GM18951 (cell line): ENCODE measurements around the gene CHRM4.
"Not testable (repeated sequence)": the region's sequence is repeated elsewhere in the genome, so short reads cannot be mapped to it uniquely, and the experiment has no call there.

Experiments used
- POLR2A ChIP-seq: IDR thresholded peaks from 4 replicates; pipeline ENCODE4 v1.6.1; 2011; ENCODE audit warnings: mild to moderate bottlenecking; ENCODE audit not compliant: insufficient read length, insufficient read depth; ENCODE audit errors: extremely low read depth
- in situ Hi-C: fragments of 300-500 bp; cut with MboI; formaldehyde crosslinking; loops from one replicate; pipeline ENCODE4 v1.12.0; 2022; ENCODE audit warnings: low sequenced_read_pairs, mixed read lengths, inconsistent platforms; ENCODE audit not compliant: unreplicated experiment

CHRM4 gene

GRCh38 chr11:46375392-46376101 lies 16.0 kb downstream of the CHRM4 start:
- TF ChIP-seq POLR2A, result no peak
- in situ Hi-C loops, result no loop called here

- no peak for TF ChIP-seq POLR2A
- in situ Hi-C loops, result no loop called here
Measured at GRCh38 chr11:46374815-46375214, 16.8 kb downstream of the CHRM4 start.

DNA sequence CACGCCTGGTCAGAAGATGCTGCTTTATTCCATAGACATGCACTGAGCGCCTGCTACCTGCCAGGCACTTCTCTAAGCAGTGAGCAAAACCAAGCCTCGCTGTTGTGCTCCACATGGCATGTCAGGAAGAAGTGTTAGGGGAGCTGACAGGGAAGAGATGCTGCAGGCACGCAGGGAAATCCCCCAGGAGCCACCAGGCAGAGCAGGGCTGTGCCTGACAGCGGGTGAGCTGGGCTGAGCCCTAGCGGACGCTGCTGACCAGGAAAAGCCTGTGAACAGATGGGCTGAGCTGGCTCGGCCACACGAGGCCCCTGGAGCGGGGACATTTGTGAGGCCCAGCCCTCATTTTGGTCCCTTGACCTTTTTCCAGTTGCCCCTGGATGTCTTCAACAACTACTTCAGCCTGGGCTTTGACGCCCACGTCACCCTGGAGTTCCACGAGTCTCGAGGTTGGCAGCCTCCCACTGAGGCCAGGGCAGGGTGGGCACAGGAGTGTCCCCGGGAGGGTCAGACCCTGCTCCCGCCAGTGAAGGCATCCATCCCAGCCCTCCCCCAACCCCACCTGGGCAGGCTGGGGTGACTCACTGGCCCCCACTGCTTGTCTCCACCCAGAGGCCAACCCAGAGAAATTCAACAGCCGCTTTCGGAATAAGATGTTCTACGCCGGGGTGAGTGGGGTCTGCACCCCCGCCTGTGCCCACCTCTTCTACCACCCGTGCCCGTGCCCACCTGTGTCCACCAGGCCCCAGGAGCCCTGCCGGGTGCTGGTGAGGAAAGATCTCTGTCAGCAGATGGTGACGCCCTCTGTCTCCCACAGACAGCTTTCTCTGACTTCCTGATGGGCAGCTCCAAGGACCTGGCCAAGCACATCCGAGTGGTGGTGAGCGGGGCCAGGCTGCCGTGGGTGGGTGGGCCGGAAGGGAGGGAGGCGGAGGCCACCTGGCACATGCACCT lies 17.5 kb downstream of the CHRM4 start:
- in situ Hi-C loops, result no loop called here
- no peak for TF ChIP-seq POLR2A

GRCh38 chr11:46372501-46372900 lies 19.1 kb downstream of the CHRM4 start:
- in situ Hi-C loops, result not testable (repeated sequence)

DNA sequence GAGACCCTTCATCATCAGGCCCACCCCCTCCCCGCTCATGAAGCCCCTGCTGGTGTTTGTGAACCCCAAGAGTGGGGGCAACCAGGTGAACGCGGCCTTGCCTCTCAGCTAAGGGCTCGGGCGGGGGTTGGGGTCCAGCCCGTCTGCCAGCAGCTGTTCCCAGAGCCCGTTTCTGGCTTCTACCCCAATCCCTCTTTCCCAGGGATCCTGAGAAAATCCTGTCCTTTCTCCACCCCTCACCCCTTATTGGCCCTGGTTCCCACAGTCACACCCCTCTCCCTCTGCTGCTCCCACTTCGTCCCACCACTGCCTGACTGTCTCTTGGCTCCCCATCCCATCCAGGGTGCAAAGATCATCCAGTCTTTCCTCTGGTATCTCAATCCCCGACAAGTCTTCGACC lies 19.5 kb downstream of the CHRM4 start:
- in situ Hi-C loops, result no loop called here
- no peak for TF ChIP-seq POLR2A

DNA sequence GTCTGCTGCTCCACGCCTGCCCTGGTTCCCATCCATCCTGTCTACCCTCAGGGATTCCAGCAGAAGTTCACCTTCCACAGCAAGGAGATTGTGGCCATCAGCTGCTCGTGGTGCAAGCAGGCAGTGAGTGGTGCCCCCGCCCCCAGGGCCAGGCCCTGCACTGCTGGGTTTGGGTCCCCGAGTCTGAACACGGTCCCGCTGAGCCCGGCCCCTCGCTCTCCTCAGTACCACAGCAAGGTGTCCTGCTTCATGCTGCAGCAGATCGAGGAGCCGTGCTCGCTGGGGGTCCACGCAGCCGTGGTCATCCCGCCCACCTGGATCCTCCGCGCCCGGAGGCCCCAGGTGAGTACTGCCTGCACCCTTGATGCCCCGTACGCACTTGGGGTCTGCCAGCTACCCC lies 20.3 kb downstream of the CHRM4 start:
- in situ Hi-C loops, result not testable (repeated sequence)

DNA sequence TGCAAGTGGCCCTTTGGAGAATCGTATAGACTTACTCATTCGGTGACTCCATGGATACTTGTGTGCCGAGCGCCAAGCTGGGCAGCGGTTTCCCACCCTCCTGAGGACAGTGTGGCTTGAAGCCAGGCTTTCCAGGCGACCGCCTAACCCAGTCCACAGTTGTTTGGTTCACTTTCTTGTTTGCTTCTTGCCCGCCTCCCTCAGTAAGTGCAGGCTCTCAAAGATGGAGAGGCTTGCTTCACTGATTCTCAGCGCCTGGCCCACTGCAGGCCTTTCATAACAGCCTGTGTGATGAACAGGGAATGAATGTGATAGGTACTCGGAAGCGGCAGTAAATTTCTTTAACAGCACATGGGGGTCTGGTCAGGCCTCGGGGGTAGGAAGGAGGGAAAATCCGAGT lies 21.3 kb downstream of the CHRM4 start:
- in situ Hi-C loops, result no loop called here
- no peak for TF ChIP-seq POLR2A

GRCh38 chr11:46369458-46370152 lies 22.0 kb downstream of the CHRM4 start:
- in situ Hi-C loops, result no loop called here
- no peak for TF ChIP-seq POLR2A

DNA sequence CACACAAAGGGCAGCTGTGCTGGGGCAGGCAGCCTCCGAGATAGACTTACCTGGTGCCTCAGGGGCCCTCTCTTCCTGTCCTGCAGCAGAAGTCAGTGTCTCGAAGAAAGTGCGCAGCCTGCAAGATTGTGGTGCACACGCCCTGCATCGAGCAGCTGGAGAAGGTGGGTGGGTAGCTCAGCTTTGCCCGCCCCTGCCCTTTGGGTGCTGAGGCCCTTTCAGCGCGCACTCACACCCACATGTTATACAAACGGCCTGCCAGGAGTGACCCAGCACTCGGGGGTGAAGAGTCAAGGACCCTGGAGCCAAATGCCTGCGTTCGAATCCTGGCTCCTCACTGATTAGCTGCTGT lies 23.7 kb downstream of the CHRM4 start:
- TF ChIP-seq POLR2A, result no peak
- in situ Hi-C loops, result no loop called here

DNA sequence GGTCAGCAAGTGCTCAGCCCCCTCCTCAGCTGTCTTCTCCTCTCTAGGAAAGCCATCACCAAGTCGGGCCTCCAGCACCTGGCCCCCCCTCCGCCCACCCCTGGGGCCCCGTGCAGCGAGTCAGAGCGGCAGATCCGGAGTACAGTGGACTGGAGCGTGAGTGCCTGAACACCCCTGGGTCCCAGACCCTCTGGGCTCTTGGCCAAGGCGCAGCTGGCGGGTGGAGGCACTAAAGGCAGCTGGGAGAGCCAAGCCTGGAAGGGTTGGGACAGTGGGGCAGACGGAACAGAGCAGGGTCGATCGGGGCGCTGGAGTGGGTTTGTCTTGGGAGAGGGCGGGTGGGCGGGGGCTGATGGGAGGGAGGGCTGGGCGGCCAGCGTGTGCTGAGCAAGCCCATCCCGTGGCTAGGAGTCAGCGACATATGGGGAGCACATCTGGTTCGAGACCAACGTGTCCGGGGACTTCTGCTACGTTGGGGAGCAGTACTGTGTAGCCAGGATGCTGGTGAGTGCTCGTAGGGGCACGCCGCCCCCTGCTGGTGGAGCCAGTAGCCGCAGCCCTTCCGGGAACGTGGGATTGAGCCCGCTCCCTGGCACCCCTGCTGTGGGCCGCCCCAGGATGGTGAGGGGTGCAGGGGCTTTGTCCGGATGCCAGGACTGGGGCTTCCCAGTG lies 24.2 kb downstream of the CHRM4 start:
- TF ChIP-seq POLR2A, result no peak

GRCh38 chr11:46366661-46367161 lies 24.9 kb downstream of the CHRM4 start:
- in situ Hi-C loops, result no loop called here
- TF ChIP-seq POLR2A, result no peak

More for the DNA sequence above, 24.2 kb downstream of the CHRM4 start:
- in situ Hi-C loops, result no loop called here

DNA sequence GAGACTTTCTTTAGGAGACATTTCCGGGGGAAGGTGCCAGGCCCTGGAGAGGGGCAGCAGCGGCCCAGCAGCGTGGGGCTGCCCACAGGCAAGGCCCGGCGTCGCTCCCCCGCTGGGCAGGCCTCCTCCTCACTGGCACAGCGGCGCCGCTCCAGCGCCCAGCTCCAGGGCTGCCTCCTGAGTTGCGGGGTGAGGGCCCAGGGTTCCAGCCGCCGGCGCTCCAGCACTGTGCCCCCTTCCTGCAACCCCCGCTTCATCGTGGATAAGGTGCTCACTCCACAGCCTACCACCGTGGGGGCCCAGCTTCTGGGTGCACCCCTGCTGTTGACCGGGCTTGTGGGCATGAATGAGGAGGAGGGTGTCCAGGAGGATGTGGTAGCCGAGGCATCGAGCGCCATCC lies 25.3 kb downstream of the CHRM4 start:
- no peak for TF ChIP-seq POLR2A
- in situ Hi-C loops, result no loop called here

DNA sequence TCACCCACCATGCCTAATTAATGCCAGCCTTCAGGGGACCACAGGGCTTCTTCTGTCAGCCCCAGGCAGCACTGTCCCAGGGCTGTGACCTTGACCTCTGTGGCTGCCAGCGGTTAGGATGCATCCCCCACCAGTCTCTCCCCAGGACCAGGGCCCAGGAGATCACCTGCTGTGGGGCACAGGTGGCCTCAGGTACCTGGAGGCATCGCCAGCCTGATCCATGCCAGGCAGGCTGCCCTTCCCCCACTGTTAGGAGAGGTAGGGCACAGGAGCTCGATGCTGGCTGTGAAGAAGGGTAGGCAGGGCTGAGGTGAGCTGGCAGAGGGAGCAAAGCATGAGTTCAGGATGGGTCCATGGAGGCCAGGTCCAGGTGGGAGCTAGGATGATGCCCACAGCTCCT lies 26.8 kb downstream of the CHRM4 start:
- TF ChIP-seq POLR2A, result no peak
- in situ Hi-C loops, result no loop called here
